Activated naive CD8-positive, alpha-beta T cell treated with anti-CD3 and anti-CD28 coated beads, Interleukin-2, amount 10 ng/mL, durations not matched to agents 7 days and 5 days (primary cell): ENCODE data around the gene HYDIN. TPM values are rescaled to one million over a fixed set of nuclear protein-coding genes. Genes with fewer than 3 reads are reported as not detected.
A peak's percentile ranks its signal among the peaks of the same experiment; 100 is the strongest.
"Not testable (repeated sequence)": the region's sequence is repeated elsewhere in the genome, so short reads cannot be mapped to it uniquely, and the experiment has no call there.

Experiments used
- ATAC-seq: fragments of 150-1000 bp; cut with Tn5 transposase; one replicate; pipeline ENCODE4 v1.10.0; 2021; ENCODE audit warnings: low read depth, moderate library complexity
- POLR2A ChIA-PET: fragments of 350-600 bp; sonication (Branson Sonifier 250); formaldehyde crosslinking; loops from one replicate; lab custom pipeline; 2021; ENCODE audit warnings: antibody characterized with exemption; lab: Charles Lee
- DNase-seq: peaks from one replicate; pipeline ENCODE4 v3.0.0; 2021
- H3K27ac Mint-ChIP-seq: one replicate; pipeline ENCODE4 v1.8.0; 2022; ENCODE audit warnings: mild to moderate bottlenecking, mixed read lengths
- H3K27me3 Mint-ChIP-seq: one replicate; pipeline ENCODE4 v1.8.0; 2022; ENCODE audit warnings: mild to moderate bottlenecking, moderate library complexity, mixed read lengths
- H3K36me3 Mint-ChIP-seq: one replicate; pipeline ENCODE4 v1.8.0; 2021; ENCODE audit warnings: mild to moderate bottlenecking, mixed read lengths
- H3K4me1 Mint-ChIP-seq: one replicate; pipeline ENCODE4 v1.8.0; 2021; ENCODE audit warnings: mixed read lengths
- H3K4me3 Mint-ChIP-seq: one replicate; pipeline ENCODE4 v1.8.0; 2022; ENCODE audit warnings: mild to moderate bottlenecking, moderate library complexity, mixed read lengths
- H3K9me3 Mint-ChIP-seq: one replicate; pipeline ENCODE4 v1.8.0; 2021; ENCODE audit warnings: mixed read lengths
- total RNA-seq, 2 experiments: library from RNA; stranded (reverse); gene quantifications; one replicate each; pipeline ENCODE4 v1.2.3, GENCODE V29; 2021

The HYDIN gene
- total RNA-seq, 2 experiments from 2014 or later = not detected

GRCh38 chr16:71205482-71206131 lies 24.9 kb downstream of the HYDIN start:
- no peaks in the 10 kb centered on the region for H3K36me3 Mint-ChIP-seq
- no peak overlapping the region for H3K27ac Mint-ChIP-seq
- POLR2A ChIA-PET = no interaction called here
- ATAC-seq (no peak), DNase-seq (no peak)
- peaks cover 9% of the 10 kb centered on the region for H3K27me3 Mint-ChIP-seq
- H3K9me3 Mint-ChIP-seq = peaks cover 7% of the 10 kb centered on the region
- no peak overlapping the region for H3K4me3 Mint-ChIP-seq
- H3K4me1 Mint-ChIP-seq = no peaks in the 10 kb centered on the region

GRCh38 chr16:71203631-71204030 lies 26.9 kb downstream of the HYDIN start:
- Mint-ChIP-seq H3K27ac (no peak overlapping the region), H3K9me3 (peaks cover 9% of the 10 kb centered on the region), H3K36me3 (no peaks in the 10 kb centered on the region), H3K4me3 (no peak overlapping the region), H3K4me1 (no peaks in the 10 kb centered on the region), H3K27me3 (peaks cover 9% of the 10 kb centered on the region)
- ATAC-seq (no peak), DNase-seq (no peak)
- POLR2A ChIA-PET = no interaction called here

- POLR2A ChIA-PET = no interaction called here
- H3K4me1 Mint-ChIP-seq = no peaks in the 10 kb centered on the region
Observed at GRCh38 chr16:71201556-71201955, 29.0 kb downstream of the HYDIN start.

GRCh38 chr16:71201054-71201453 lies 29.5 kb downstream of the HYDIN start:
- Mint-ChIP-seq H3K9me3 (peaks cover 8% of the 10 kb centered on the region), H3K27ac (no peak overlapping the region), H3K27me3 (no peaks in the 10 kb centered on the region), H3K36me3 (no peaks in the 10 kb centered on the region), H3K4me3 (no peak overlapping the region), H3K4me1 (no peaks in the 10 kb centered on the region)
- no peak for ATAC-seq
- POLR2A ChIA-PET = no interaction called here
- DNase-seq = no peak

More at GRCh38 chr16:71201556-71201955, 29.0 kb downstream of the HYDIN start:
- Mint-ChIP-seq H3K27ac (no peak overlapping the region), H3K36me3 (no peaks in the 10 kb centered on the region), H3K27me3 (no peaks in the 10 kb centered on the region), H3K9me3 (peaks cover 9% of the 10 kb centered on the region), H3K4me3 (no peak overlapping the region)
- DNase-seq (no peak), ATAC-seq (no peak)

GRCh38 chr16:71198408-71198807 lies 32.1 kb downstream of the HYDIN start:
- Mint-ChIP-seq H3K27ac (no peak overlapping the region), H3K27me3 (no peaks in the 10 kb centered on the region), H3K4me1 (no peaks in the 10 kb centered on the region), H3K4me3 (no peak overlapping the region), H3K9me3 (peaks cover 7% of the 10 kb centered on the region), H3K36me3 (no peaks in the 10 kb centered on the region)
- DNase-seq = no peak
- ATAC-seq = no peak
- POLR2A ChIA-PET = no interaction called here

- Mint-ChIP-seq H3K36me3 (no peaks in the 10 kb centered on the region), H3K27ac (no peak overlapping the region), H3K9me3 (no peaks in the 10 kb centered on the region), H3K27me3 (peaks cover 4% of the 10 kb centered on the region), H3K4me3 (no peak overlapping the region), H3K4me1 (no peaks in the 10 kb centered on the region)
- POLR2A ChIA-PET = no interaction called here
- ATAC-seq (no peak), DNase-seq (no peak)
Observed at GRCh38 chr16:71192387-71192786, 38.1 kb downstream of the HYDIN start.

- Mint-ChIP-seq H3K9me3 (no peaks in the 10 kb centered on the region), H3K4me3 (no peak overlapping the region), H3K4me1 (no peaks in the 10 kb centered on the region), H3K27me3 (peaks cover 11% of the 10 kb centered on the region), H3K36me3 (no peaks in the 10 kb centered on the region), H3K27ac (no peak overlapping the region)
- POLR2A ChIA-PET = no interaction called here
- no peak for DNase-seq
- ATAC-seq = no peak
Observed at GRCh38 chr16:71188956-71189712, 41.4 kb downstream of the HYDIN start.

GRCh38 chr16:71185347-71185746 lies 45.2 kb downstream of the HYDIN start:
- H3K36me3 Mint-ChIP-seq = no peaks in the 10 kb centered on the region
- DNase-seq = no peak
- no peaks in the 10 kb centered on the region for H3K4me1 Mint-ChIP-seq
- ATAC-seq = no peak
- no peak overlapping the region for H3K4me3 Mint-ChIP-seq
- peaks cover 27% of the 10 kb centered on the region for H3K27me3 Mint-ChIP-seq
- peaks cover 3% of the 10 kb centered on the region for H3K9me3 Mint-ChIP-seq
- POLR2A ChIA-PET = no interaction called here
- no peak overlapping the region for H3K27ac Mint-ChIP-seq

- peaks cover 7% of the 10 kb centered on the region for H3K9me3 Mint-ChIP-seq
- POLR2A ChIA-PET = no interaction called here
- no peaks in the 10 kb centered on the region for H3K36me3 Mint-ChIP-seq
- H3K27me3 Mint-ChIP-seq = peaks cover 18% of the 10 kb centered on the region
- ATAC-seq = no peak
- H3K4me1 Mint-ChIP-seq = no peaks in the 10 kb centered on the region
- DNase-seq = no peak
- no peak overlapping the region for H3K27ac Mint-ChIP-seq
- no peak overlapping the region for H3K4me3 Mint-ChIP-seq
Observed at GRCh38 chr16:71179569-71179968, 51.0 kb downstream of the HYDIN start.

- H3K4me1 Mint-ChIP-seq = no peaks in the 10 kb centered on the region
Observed at GRCh38 chr16:71172481-71173207, 57.9 kb downstream of the HYDIN start.

GRCh38 chr16:71161007-71161406 lies 69.5 kb downstream of the HYDIN start:
- H3K27ac Mint-ChIP-seq, DNase-seq, POLR2A ChIA-PET, ATAC-seq, H3K27me3 Mint-ChIP-seq, H3K4me1 Mint-ChIP-seq, H3K36me3 Mint-ChIP-seq, H3K9me3 Mint-ChIP-seq, H3K4me3 Mint-ChIP-seq: not testable (repeated sequence)

More at GRCh38 chr16:71172481-71173207, 57.9 kb downstream of the HYDIN start:
- DNase-seq (no peak), ATAC-seq (no peak)
- H3K9me3 Mint-ChIP-seq = peaks cover 3% of the 10 kb centered on the region
- no peak overlapping the region for H3K27ac Mint-ChIP-seq
- POLR2A ChIA-PET = no interaction called here
- H3K27me3 Mint-ChIP-seq = peaks cover 8% of the 10 kb centered on the region
- no peak overlapping the region for H3K4me3 Mint-ChIP-seq
- no peaks in the 10 kb centered on the region for H3K36me3 Mint-ChIP-seq

- H3K9me3 Mint-ChIP-seq, DNase-seq, H3K4me1 Mint-ChIP-seq, H3K27me3 Mint-ChIP-seq, H3K27ac Mint-ChIP-seq, H3K4me3 Mint-ChIP-seq, H3K36me3 Mint-ChIP-seq, POLR2A ChIA-PET: not testable (repeated sequence)
- ATAC-seq = peak; percentile 52
Observed at GRCh38 chr16:71157278-71157677, 73.2 kb downstream of the HYDIN start.

- H3K27ac Mint-ChIP-seq = not testable (repeated sequence)
Observed at GRCh38 chr16:71153329-71153728, 77.2 kb downstream of the HYDIN start.

More at GRCh38 chr16:71153329-71153728, 77.2 kb downstream of the HYDIN start:
- H3K9me3 Mint-ChIP-seq, ATAC-seq, H3K4me3 Mint-ChIP-seq, POLR2A ChIA-PET, DNase-seq, H3K36me3 Mint-ChIP-seq, H3K4me1 Mint-ChIP-seq, H3K27me3 Mint-ChIP-seq: not testable (repeated sequence)
